GM10248 (cell line): ENCODE results near the gene FILIP1.

ENCODE experiments used
- CTCF ChIA-PET: fragments of 300-600 bp; sonication (Branson Sonifier 250); formaldehyde crosslinking; extraction: SDS; loops from one replicate; lab custom pipeline; 2021; ENCODE audit warnings: antibody characterized with exemption; lab: Yijun Ruan, JAX
- POLR2A ChIA-PET: fragments of 350-650 bp; sonication (Branson Sonifier 250); formaldehyde crosslinking; extraction: SDS; loops from one replicate; lab custom pipeline; 2020; ENCODE audit warnings: antibody characterized with exemption; lab: Yijun Ruan, JAX
- DNase-seq: peaks from one replicate; pipeline ENCODE4 v3.0.0; 2012; ENCODE audit errors: extremely low spot score
- TF ChIP-seq, protein P1 (sequence below): IDR thresholded peaks from 2 replicates; pipeline ENCODE4 v1.5.1; 2012; ENCODE audit warnings: mild to moderate bottlenecking, low read depth; ENCODE audit errors: extremely low read depth, missing control alignments, control extremely low read depth

Gene FILIP1

DNA sequence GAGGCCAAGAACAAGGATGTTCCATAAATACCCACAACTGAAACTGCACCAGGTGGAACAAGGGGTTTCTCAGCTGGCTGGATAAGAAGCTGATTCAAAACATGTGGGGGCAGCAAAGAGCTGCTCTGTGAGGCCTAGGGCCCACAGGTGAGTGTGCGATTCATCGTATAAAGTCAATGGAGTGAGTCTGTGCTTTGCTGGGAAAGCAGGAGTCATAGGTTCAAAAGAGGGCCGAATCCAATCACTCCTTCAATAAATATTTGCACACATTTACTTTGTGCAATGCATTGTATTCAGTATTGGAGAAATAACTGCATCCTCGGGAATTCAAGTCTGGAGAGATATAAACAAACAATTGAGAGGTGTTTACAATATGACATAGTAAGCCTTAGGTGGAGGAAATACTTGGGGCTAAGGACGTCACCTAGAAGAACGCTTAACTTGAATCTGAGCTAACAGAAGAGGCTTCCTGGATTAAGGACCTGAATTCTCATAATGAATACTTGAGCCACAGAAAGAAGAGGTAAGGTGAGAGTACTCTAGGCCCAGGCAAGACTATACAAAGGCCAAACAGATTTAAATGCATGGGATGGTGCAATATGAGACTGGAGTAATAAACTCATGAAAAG lies 125.3 kb downstream of the FILIP1 start:
- ChIA-PET CTCF (interaction anchor here (0.7 to 2.9 kb wide), 11 partner anchors 12 to 160 kb away, joined by 3 to 11 read pairs (median 4); no protein-coding TSS in a partner anchor), POLR2A (no interaction called here)
- DNase-seq: peak; percentile 13
- TF ChIP-seq, protein P1, sequence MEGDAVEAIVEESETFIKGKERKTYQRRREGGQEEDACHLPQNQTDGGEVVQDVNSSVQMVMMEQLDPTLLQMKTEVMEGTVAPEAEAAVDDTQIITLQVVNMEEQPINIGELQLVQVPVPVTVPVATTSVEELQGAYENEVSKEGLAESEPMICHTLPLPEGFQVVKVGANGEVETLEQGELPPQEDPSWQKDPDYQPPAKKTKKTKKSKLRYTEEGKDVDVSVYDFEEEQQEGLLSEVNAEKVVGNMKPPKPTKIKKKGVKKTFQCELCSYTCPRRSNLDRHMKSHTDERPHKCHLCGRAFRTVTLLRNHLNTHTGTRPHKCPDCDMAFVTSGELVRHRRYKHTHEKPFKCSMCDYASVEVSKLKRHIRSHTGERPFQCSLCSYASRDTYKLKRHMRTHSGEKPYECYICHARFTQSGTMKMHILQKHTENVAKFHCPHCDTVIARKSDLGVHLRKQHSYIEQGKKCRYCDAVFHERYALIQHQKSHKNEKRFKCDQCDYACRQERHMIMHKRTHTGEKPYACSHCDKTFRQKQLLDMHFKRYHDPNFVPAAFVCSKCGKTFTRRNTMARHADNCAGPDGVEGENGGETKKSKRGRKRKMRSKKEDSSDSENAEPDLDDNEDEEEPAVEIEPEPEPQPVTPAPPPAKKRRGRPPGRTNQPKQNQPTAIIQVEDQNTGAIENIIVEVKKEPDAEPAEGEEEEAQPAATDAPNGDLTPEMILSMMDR: peak; percentile 32

DNA sequence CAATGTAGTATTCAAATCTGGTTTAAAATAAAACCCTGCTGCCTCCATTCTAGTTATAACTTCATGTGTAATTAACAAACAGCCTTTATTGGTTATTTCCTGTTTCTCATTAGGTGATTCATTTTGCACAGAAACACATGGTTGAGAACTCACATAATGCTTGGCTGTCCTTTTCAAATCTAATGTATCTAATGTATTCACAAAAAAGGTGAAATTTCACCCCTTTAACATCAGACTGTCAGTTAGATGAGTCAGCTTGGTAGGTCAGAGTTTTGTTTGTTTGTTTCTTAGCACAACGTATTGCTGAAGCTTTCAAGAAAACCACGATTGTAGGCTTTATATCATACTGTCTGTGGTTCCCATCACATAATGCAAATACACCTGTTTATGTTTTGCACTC lies 130.3 kb downstream of the FILIP1 start:
- no peak for DNase-seq
- ChIA-PET POLR2A (no interaction called here), CTCF (interaction anchor here (1.4 to 2.0 kb wide), 3 partner anchors 9 to 14 kb away, joined by 4 to 7 read pairs (median 5); no protein-coding TSS in a partner anchor)
- TF ChIP-seq, protein P1: no peak

DNA sequence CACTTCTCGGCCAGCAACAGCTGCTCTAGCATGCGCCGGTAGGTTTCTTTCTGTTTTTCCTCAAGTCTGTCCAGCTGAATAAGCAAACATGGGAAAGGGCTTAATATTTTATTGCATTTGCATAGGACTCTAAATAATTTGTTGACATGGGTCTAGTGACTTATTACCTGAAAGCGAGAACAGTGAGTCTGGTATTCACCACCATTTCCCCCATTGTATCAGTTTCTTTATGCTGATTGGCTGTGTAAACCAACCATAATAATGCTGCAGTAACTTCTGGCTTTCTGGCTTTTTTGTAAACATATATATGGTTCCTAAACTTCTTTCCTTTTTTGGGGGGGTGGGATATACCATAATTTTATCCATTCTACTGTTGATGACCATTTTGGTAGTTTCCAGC lies 140.0 kb downstream of the FILIP1 start:
- ChIA-PET CTCF (interaction anchor here (0.9 to 1.5 kb wide), 3 partner anchors 10 to 15 kb away, joined by 3 to 4 read pairs (median 4); no protein-coding TSS in a partner anchor), POLR2A (no interaction called here)
- TF ChIP-seq, protein P1: no peak
- DNase-seq: no peak

DNA sequence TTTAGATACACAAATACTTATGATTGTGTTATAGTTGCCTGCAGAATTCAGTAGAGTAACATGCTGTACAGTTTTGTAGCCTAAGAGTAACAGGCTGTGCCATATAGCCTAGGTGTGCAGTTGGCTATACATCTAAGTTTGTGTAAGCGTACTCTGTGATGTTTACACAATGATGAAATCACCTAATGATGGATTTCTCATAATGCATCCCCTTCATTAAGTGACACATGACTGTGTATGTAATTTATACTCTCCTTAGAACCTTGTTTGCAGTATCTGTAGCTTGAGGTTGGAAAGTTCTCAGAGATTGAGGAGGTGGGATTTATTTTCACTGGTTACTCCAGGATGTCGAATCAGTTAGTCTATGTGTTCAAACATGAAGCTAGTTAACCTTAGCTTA lies 142.0 kb downstream of the FILIP1 start:
- ChIA-PET POLR2A (no interaction called here), CTCF (no interaction called here)
- DNase-seq: no peak
- TF ChIP-seq, protein P1: no peak

DNA sequence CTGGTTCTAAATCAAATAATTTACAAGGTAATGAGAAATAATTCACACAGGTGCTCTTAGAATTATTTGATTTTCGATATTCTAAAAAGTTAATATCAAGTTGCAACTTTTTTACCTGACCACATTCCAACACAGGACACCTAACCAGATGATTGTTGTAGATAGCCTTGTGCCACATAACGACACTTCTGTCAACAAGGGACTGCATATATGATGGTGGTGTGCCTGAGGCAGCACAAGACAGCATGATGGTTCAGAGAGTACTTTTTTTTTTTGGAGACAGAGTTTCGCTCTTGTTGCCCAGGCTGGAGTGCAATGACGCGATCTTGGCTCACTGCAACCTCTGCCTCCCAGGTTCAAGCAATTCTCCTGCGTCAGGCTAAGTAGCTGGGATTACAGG lies 142.8 kb downstream of the FILIP1 start:
- TF ChIP-seq, protein P1: no peak
- POLR2A ChIA-PET: no interaction called here
- DNase-seq: no peak
- CTCF ChIA-PET: no interaction called here

DNA sequence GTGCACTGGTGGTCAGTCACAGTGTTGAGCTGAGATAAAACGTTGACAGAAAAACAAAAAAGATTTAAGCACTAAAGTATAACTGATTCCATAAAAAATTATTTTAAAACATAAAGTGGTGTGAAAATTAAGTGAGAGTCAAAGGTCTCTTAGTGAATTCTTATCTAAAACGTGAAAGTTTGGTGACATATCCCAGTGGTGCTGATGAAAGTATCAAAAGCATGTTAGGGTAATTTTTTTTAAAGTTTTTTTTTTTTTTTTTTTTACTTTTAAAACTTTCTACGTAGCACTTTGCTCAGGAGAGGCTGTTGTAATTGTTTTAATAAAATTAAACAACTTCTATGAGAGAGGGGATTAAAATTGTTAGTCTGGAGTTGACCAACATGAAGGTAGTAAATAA lies 143.4 kb downstream of the FILIP1 start:
- DNase-seq: no peak
- TF ChIP-seq, protein P1: no peak
- ChIA-PET POLR2A (no interaction called here), CTCF (interaction anchor here (1.5 kb wide), 1 partner anchor 28 kb away, joined by 3 read pairs; no protein-coding TSS in a partner anchor)
